ENCODE measurements around the gene TTC14. TPM values are rescaled to one million over a fixed set of nuclear protein-coding genes. Genes with fewer than 3 reads are reported as not detected.
A peak's percentile ranks its signal among the peaks of the same experiment; 100 is the strongest.

TTC14 gene
- total and polyA plus RNA-seq, 2 of the 8 experiments (the other 6 are each of a cell fraction or from before 2014, with no cell fraction given): 10.2 to 22.3 TPM

GRCh38 chr3:180601688-180602666 is at the start of gene TTC14 (continued):
- TF ChIP-seq NANOG (IDR thresholded peaks at IDR 0.05; ENCODE audit: insufficient read depth, low read depth, low read length, poor library complexity, severe bottlenecking) (no peak), CBX5 (IDR thresholded peaks at IDR 0.05; ENCODE audit: low read depth, low read length) (no peak), PHF8 (conservative IDR thresholded peaks at IDR 0.05; ENCODE audit: low read depth, low read length) (peak; percentile 77), BRCA1 (IDR thresholded peaks at IDR 0.05; ENCODE audit: low read depth, low read length) (peak; percentile 74), ASH2L (IDR thresholded peaks at IDR 0.05; ENCODE audit: low read length) (peak; percentile 95), TBP (IDR thresholded peaks at IDR 0.05; ENCODE audit: low read depth, low read length) (peak; percentile 78), HDAC2 (IDR thresholded peaks at IDR 0.05; ENCODE audit: borderline replicate concordance in 1 of 2, low read depth in 2 of 2, low read length in 2 of 2) (peak in 1 of 2 experiments; percentile 80; a peak in 1 of 4 replicates), KDM1A (IDR thresholded peaks at IDR 0.05; ENCODE audit: borderline replicate concordance, low read length) (0 out of 2 replicates have a peak, but pooled peaks have one; percentile 13), ATF2 (IDR thresholded peaks at IDR 0.05; ENCODE audit: low read length) (no peak), RNF2 (IDR thresholded peaks at IDR 0.05; ENCODE audit: borderline replicate concordance, low read depth, low read length, missing control alignments, poor library complexity, severe bottlenecking) (no peak), CBX8 (IDR thresholded peaks at IDR 0.05; ENCODE audit: borderline replicate concordance, low read depth, low read length) (no peak), SRF (IDR thresholded peaks at IDR 0.05; ENCODE audit: low read depth, low read length) (no peak), SAP30 (IDR thresholded peaks at IDR 0.05; ENCODE audit: insufficient read depth, insufficient replicate concordance, low read length) (peak; percentile 39), KDM5A (IDR thresholded peaks at IDR 0.05; ENCODE audit: low read length) (no peak; the same call in 1 of the 2 replicates), GABPA (IDR thresholded peaks at IDR 0.05; ENCODE audit: borderline replicate concordance, insufficient read depth, low read length) (peak; percentile 90), SIN3A (conservative IDR thresholded peaks at IDR 0.05 in 1 of 2, IDR thresholded peaks at IDR 0.05 in 1 of 2; ENCODE audit: low read depth in 1 of 2, low read length in 2 of 2) (peak in 1 of 2 experiments; percentile 82; a peak in 1 of 4 replicates)
